Ishikawa (cell line): ENCODE measurements around the gene GLT8D2.

ENCODE experiments used
- CEBPB ChIP-seq: IDR thresholded peaks from 2 replicates; pipeline ENCODE4 v1.6.1; 2012
- CREB1 ChIP-seq: IDR thresholded peaks from 2 replicates; pipeline ENCODE4 v1.6.1; 2012; ENCODE audit warnings: low read depth
- EGR1 ChIP-seq: IDR thresholded peaks from 2 replicates; pipeline ENCODE4 v1.6.1; 2012
- EP300 ChIP-seq: IDR thresholded peaks from 2 replicates; pipeline ENCODE4 v1.6.1; 2012; ENCODE audit warnings: borderline replicate concordance
- FOXM1 ChIP-seq: IDR thresholded peaks from 2 replicates; pipeline ENCODE4 v1.6.1; 2012; ENCODE audit warnings: low read depth, borderline replicate concordance
- MAX ChIP-seq: IDR thresholded peaks from 2 replicates; pipeline ENCODE4 v1.6.1; 2012
- NFIC ChIP-seq: IDR thresholded peaks from 2 replicates; pipeline ENCODE4 v1.6.1; 2012
- RAD21 ChIP-seq: IDR thresholded peaks from 2 replicates; pipeline ENCODE4 v1.6.1; 2012; ENCODE audit warnings: low read depth
- REST ChIP-seq: IDR thresholded peaks from 2 replicates; pipeline ENCODE4 v1.6.1; 2012; ENCODE audit warnings: low read depth, mild to moderate bottlenecking
- TAF1 ChIP-seq: IDR thresholded peaks from 2 replicates; pipeline ENCODE4 v1.6.1; 2012; ENCODE audit warnings: low read depth, mild to moderate bottlenecking
- TCF12 ChIP-seq: IDR thresholded peaks from 2 replicates; pipeline ENCODE4 v1.6.1; 2012; ENCODE audit warnings: low read depth
- TEAD4 ChIP-seq: IDR thresholded peaks from 2 replicates; pipeline ENCODE4 v1.6.1; 2012
- USF1 ChIP-seq: IDR thresholded peaks from 2 replicates; pipeline ENCODE4 v1.6.1; 2012
- YY1 ChIP-seq: IDR thresholded peaks from 2 replicates; pipeline ENCODE4 v1.6.1; 2012; ENCODE audit warnings: low read depth
- ZBTB7A ChIP-seq: IDR thresholded peaks from 2 replicates; pipeline ENCODE4 v1.6.1; 2012; ENCODE audit warnings: low read depth

Gene GLT8D2

GRCh38 chr12:104044158-104044557 lies 5.8 kb downstream of the GLT8D2 start:
- no peak for TF ChIP-seq CEBPB
- TF ChIP-seq USF1 = no peak
- no peak for TF ChIP-seq TEAD4
- TF ChIP-seq EP300 = no peak
- no peak for TF ChIP-seq TCF12
- TF ChIP-seq YY1 = no peak
- TF ChIP-seq CREB1 = no peak
- TF ChIP-seq NFIC = no peak
- TF ChIP-seq REST = no peak
- no peak for TF ChIP-seq FOXM1
- TF ChIP-seq MAX = no peak
- no peak for TF ChIP-seq ZBTB7A
- TF ChIP-seq RAD21 = no peak

GRCh38 chr12:104042580-104042979 lies 7.4 kb downstream of the GLT8D2 start:
- 0 out of 2 replicates have a peak, but pooled peaks have one; percentile 18 for TF ChIP-seq REST
- no peak for TF ChIP-seq MAX

GRCh38 chr12:104026841-104027599 lies 23.0 kb downstream of the GLT8D2 start:
- TF ChIP-seq CEBPB (no peak), TEAD4 (no peak), TAF1 (no peak), REST (no peak), FOXM1 (no peak), TCF12 (no peak), USF1 (no peak), NFIC (no peak), EP300 (no peak), CREB1 (no peak), MAX (no peak), EGR1 (no peak), YY1 (no peak), ZBTB7A (no peak), RAD21 (no peak)

GRCh38 chr12:104025771-104026170 lies 24.2 kb downstream of the GLT8D2 start:
- TF ChIP-seq CREB1 = no peak
- TF ChIP-seq EGR1 = no peak
- no peak for TF ChIP-seq REST
- no peak for TF ChIP-seq RAD21
- no peak for TF ChIP-seq YY1
- no peak for TF ChIP-seq TAF1
- TF ChIP-seq USF1 = no peak
- TF ChIP-seq MAX = no peak
- no peak for TF ChIP-seq CEBPB
- TF ChIP-seq EP300 = no peak
- TF ChIP-seq NFIC = no peak
- TF ChIP-seq TCF12 = no peak
- TF ChIP-seq ZBTB7A = no peak
- TF ChIP-seq FOXM1 = no peak
- TF ChIP-seq TEAD4 = no peak
